H1 (cell line): ENCODE data around the gene DOCK10. TPM values are rescaled to one million over a fixed set of nuclear protein-coding genes. Genes with fewer than 3 reads are reported as not detected.

Experiments
- CTCF ChIA-PET: fragments of 300-600 bp; sonication (Branson Sonifier 250); formaldehyde crosslinking; loops from one replicate; lab custom pipeline; 2021; ENCODE audit not compliant: partially characterized antibody; lab: Charles Lee
- POLR2A ChIA-PET: fragments of 300-600 bp; sonication (Branson Sonifier 250); formaldehyde crosslinking; loops from one replicate; lab custom pipeline; 2021; ENCODE audit warnings: inconsistent platforms; ENCODE audit not compliant: partially characterized antibody; lab: Charles Lee
- DNase-seq, 2 experiments: peaks; one replicate each; pipeline versions ENCODE4 v3.0.0 to v3.0.0-alpha.2; 2010 to 2022; ENCODE audit warnings: low spot score in 2 of 2, low read depth in 1 of 2, mixed read lengths in 1 of 2
- FAIRE-seq: peaks from 2 replicates; lab custom pipeline; 2011; peaks lifted over from hg19 to GRCh38; lab: Jason Lieb, UNC
- H2AFZ ChIP-seq: 2 replicates; pipeline ENCODE4 v1.8.1; 2012; ENCODE audit warnings: low read length, inconsistent platforms
- H2AK5ac ChIP-seq: 2 replicates; pipeline ENCODE4 v1.6.1; 2013; ENCODE audit warnings: low read depth, low read length
- H2BK120ac ChIP-seq: replicated peaks from 2 replicates; pipeline ENCODE3; 2013; ENCODE audit warnings: low read depth, low read length, inconsistent platforms
- H2BK12ac ChIP-seq: 2 replicates; pipeline ENCODE4 v1.6.1; 2013; ENCODE audit warnings: low read depth, low read length
- H2BK15ac ChIP-seq: 2 replicates; pipeline ENCODE4 v1.6.1; 2013; ENCODE audit warnings: low read length
- H2BK20ac ChIP-seq: 2 replicates; pipeline ENCODE4 v1.6.1; 2013; ENCODE audit warnings: low read length
- H2BK5ac ChIP-seq: 2 replicates; pipeline ENCODE4 v1.6.1; 2013; ENCODE audit warnings: low read depth, low read length
- H3K14ac ChIP-seq: 2 replicates; pipeline ENCODE4 v1.6.1; 2013; ENCODE audit warnings: inconsistent platforms; ENCODE audit not compliant: insufficient read length
- H3K18ac ChIP-seq: 2 replicates; pipeline ENCODE4 v1.6.1; 2013; ENCODE audit warnings: low read length; ENCODE audit errors: extremely low read depth
- H3K23ac ChIP-seq: 2 replicates; pipeline ENCODE4 v1.6.1; 2013; ENCODE audit warnings: inconsistent platforms; ENCODE audit not compliant: insufficient read length
- H3K23me2 ChIP-seq: 2 replicates; pipeline ENCODE4 v1.6.1; 2013; ENCODE audit warnings: low read depth, low read length
- H3K27ac ChIP-seq: 2 replicates; pipeline ENCODE4 v1.6.1; 2011; ENCODE audit warnings: low read depth, low read length, inconsistent platforms
- H3K27me3 ChIP-seq, 4 experiments: replicated peaks in 1 of 4; 1 replicate in 1 of 4; 2 replicates in 3 of 4; pipeline versions ENCODE4 v1.6.1 to v1.8.1; 2011 to 2013; ENCODE audit warnings: low read length in 3 of 4, mild to moderate bottlenecking in 3 of 4, inconsistent platforms in 2 of 4, mixed read lengths in 2 of 4, moderate library complexity in 1 of 4; ENCODE audit not compliant: control insufficient read depth in 3 of 4, insufficient read depth in 3 of 4; ENCODE audit errors: extremely low read depth in 1 of 4
- H3K36me3 ChIP-seq, 4 experiments: 2 replicates each; pipeline versions ENCODE4 v1.6.1 to v1.8.1; 2011 to 2013; ENCODE audit warnings: mild to moderate bottlenecking in 4 of 4, low read length in 3 of 4, moderate library complexity in 2 of 4, control low read depth in 1 of 4, inconsistent platforms in 1 of 4; ENCODE audit not compliant: insufficient read depth in 4 of 4, control insufficient read depth in 2 of 4
- H3K4ac ChIP-seq: replicated peaks from 2 replicates; pipeline ENCODE3; 2013; ENCODE audit warnings: low read length, low read depth, mixed read lengths, inconsistent platforms; ENCODE audit not compliant: insufficient read length
- H3K4me1 ChIP-seq, 4 experiments: replicated peaks in 1 of 4; 1 replicate in 1 of 4; 2 replicates in 3 of 4; pipeline versions ENCODE4 v1.6.1 to v1.8.1; 2011 to 2013; ENCODE audit warnings: low read length in 3 of 4, inconsistent platforms in 2 of 4, mixed read lengths in 1 of 4; ENCODE audit not compliant: insufficient read depth in 4 of 4, control insufficient read depth in 3 of 4
- H3K4me2 ChIP-seq, 2 experiments: 2 replicates each; pipeline versions ENCODE4 v1.6.1 to v1.8.1; 2011 to 2013; ENCODE audit warnings: low read depth in 2 of 2, low read length in 2 of 2, control low read depth in 1 of 2, inconsistent platforms in 1 of 2, mild to moderate bottlenecking in 1 of 2; ENCODE audit not compliant: insufficient read depth in 1 of 2
- H3K4me3 ChIP-seq, 4 experiments: fragments of 200-600, 300-600 bp in 1 of 4; sonication (generic), shearing (Covaris generic), sonication (Bioruptor Twin) in 1 of 4; 2 replicates each; pipeline versions ENCODE4 v1.5.1 to v1.8.1; 2011 to 2016; ENCODE audit warnings: low read length in 4 of 4, low read depth in 3 of 4, control low read depth in 2 of 4, inconsistent platforms in 2 of 4, mild to moderate bottlenecking in 2 of 4, mixed read lengths in 1 of 4, moderate library complexity in 1 of 4; ENCODE audit not compliant: insufficient read depth in 2 of 4; ENCODE audit errors: extremely low read depth in 1 of 4
- H3K56ac ChIP-seq: replicated peaks from 2 replicates; pipeline ENCODE3; 2013; ENCODE audit warnings: low read depth, mild to moderate bottlenecking, mixed read lengths, low read length, inconsistent platforms; ENCODE audit not compliant: insufficient read length
- H3K79me1 ChIP-seq: 2 replicates; pipeline ENCODE4 v1.6.1; 2013; ENCODE audit warnings: low read depth, low read length, control low read depth
- H3K79me2 ChIP-seq, 2 experiments: 2 replicates each; pipeline versions ENCODE4 v1.6.1 to v1.8.1; 2012 to 2013; ENCODE audit warnings: low read length in 2 of 2, mild to moderate bottlenecking in 2 of 2, inconsistent platforms in 1 of 2; ENCODE audit not compliant: insufficient read depth in 2 of 2, control insufficient read depth in 1 of 2
- H3K9ac ChIP-seq, 4 experiments: replicated peaks in 1 of 4; 1 replicate in 1 of 4; 2 replicates in 3 of 4; pipeline versions ENCODE4 v1.6.1 to v1.8.1; 2011 to 2013; ENCODE audit warnings: low read depth in 3 of 4, low read length in 3 of 4, control low read depth in 2 of 4, mild to moderate bottlenecking in 2 of 4, moderate library complexity in 2 of 4, inconsistent platforms in 1 of 4; ENCODE audit errors: extremely low read depth in 1 of 4
- H3K9me3 ChIP-seq, 2 experiments: 2 replicates each; pipeline versions ENCODE4 v1.6.1 to v1.8.1; 2012 to 2013; ENCODE audit warnings: mild to moderate bottlenecking in 2 of 2, moderate library complexity in 2 of 2, control low read depth in 1 of 2, inconsistent platforms in 1 of 2, low read depth in 1 of 2, low read length in 1 of 2, mixed read lengths in 1 of 2; ENCODE audit not compliant: insufficient read depth in 2 of 2
- H4K20me1 ChIP-seq, 2 experiments: replicated peaks in 1 of 2; 2 replicates each; pipeline versions ENCODE3 to v1.8.1; 2011 to 2013; ENCODE audit warnings: inconsistent platforms in 2 of 2, low read length in 2 of 2, mild to moderate bottlenecking in 1 of 2; ENCODE audit not compliant: insufficient read depth in 2 of 2, control insufficient read depth in 1 of 2
- H4K5ac ChIP-seq: 2 replicates; pipeline ENCODE4 v1.6.1; 2013; ENCODE audit warnings: low read length, low read depth, mixed read lengths, inconsistent platforms; ENCODE audit not compliant: insufficient read length
- H4K8ac ChIP-seq: 2 replicates; pipeline ENCODE4 v1.8.0; 2013; ENCODE audit warnings: mild to moderate bottlenecking, moderate library complexity, low read length, inconsistent platforms; ENCODE audit not compliant: insufficient read depth; ENCODE audit errors: extremely low read depth
- H4K91ac ChIP-seq: replicated peaks from 2 replicates; pipeline ENCODE3; 2013; ENCODE audit warnings: low read length, mixed read lengths, inconsistent platforms; ENCODE audit not compliant: insufficient read length
- KDM5A ChIP-seq: fragments of 200-600 bp; IDR thresholded peaks from 2 replicates; pipeline ENCODE4 v1.7.1; 2012; ENCODE audit warnings: mild to moderate bottlenecking, low read length, inconsistent platforms, mixed read lengths
- WGBS, 2 experiments: shearing (Covaris generic) in 1 of 2; methylation state at CpG; one replicate each; pipeline versions ENCODE4 v1.1.6 to v1.1.7; 2013 to 2015; ENCODE audit warnings: low lambda C conversion rate in 2 of 2, mixed read lengths in 2 of 2, inconsistent platforms in 1 of 2, low coverage in 1 of 2, missing lambda C conversion rate in 1 of 2; ENCODE audit not compliant: insufficient replicate concordance in 2 of 2, insufficient coverage in 1 of 2, insufficient read length in 1 of 2; ENCODE audit errors: extremely low coverage in 1 of 2, missing lambda C conversion rate in 1 of 2; 5-methylcytosine and 5-hydroxymethylcytosine counted together
- polyA plus RNA-seq, 7 experiments: library from polyadenylated mRNA; depleted of rRNA in 3 of 7; stranded (reverse) in 5 of 7; unstranded in 2 of 7; fragments of >200 nt in 5 of 7; fragments of 200-250 nt in 2 of 7; gene quantifications; 1 replicate in 5 of 7; 2 replicates in 1 of 7; 4 replicates in 1 of 7; pipeline versions ENCODE4 v1.2.1 to v1.2.3, GENCODE V29; 2011 to 2013; ENCODE audit warnings: missing spikeins in 2 of 7, mixed read lengths in 2 of 7
- total RNA-seq: library from RNA; stranded (reverse); fragmentation: NEBNext Ultra II Directional; extraction: Animal tissue kit (Norgen Biotek cat#: 25700); gene quantifications from 2 replicates; pipeline ENCODE4 v1.2.1, GENCODE V29; 2021

Gene DOCK10
- total and polyA plus RNA-seq, 2 of the 8 experiments (the other 6 are each of a cell fraction or from before 2014, with no cell fraction given): 0.33 to 1.6 TPM

GRCh38 chr2:224861266-224861665 is 181.0 kb downstream of the DOCK10 start:
- H3K4me2 ChIP-seq: no peak overlapping the region
- H2BK5ac ChIP-seq: no peak overlapping the region
- no peak overlapping the region for H2BK20ac ChIP-seq
- H3K79me1 ChIP-seq: no peaks in the 10 kb centered on the region
- no peaks in the 10 kb centered on the region for H3K9me3 ChIP-seq
- H3K36me3 ChIP-seq: no peaks in the 10 kb centered on the region
- no peak overlapping the region for H3K23ac ChIP-seq
- no peak overlapping the region for H2AK5ac ChIP-seq
- 92% methylated on average over 4 of the region's 4 CpGs; no CpG with 5 or more reads in 1 of the 2 experiments for WGBS, 2 experiments
- H2BK120ac ChIP-seq: no peak overlapping the region
- H2BK12ac ChIP-seq: no peak overlapping the region
- H3K27me3 ChIP-seq: no peaks in the 10 kb centered on the region
- no peak overlapping the region for H2BK15ac ChIP-seq
- H4K5ac ChIP-seq: no peak overlapping the region
- no peak overlapping the region for H3K4me3 ChIP-seq
- no peak overlapping the region for H3K14ac ChIP-seq
- H3K56ac ChIP-seq: no peak overlapping the region
- DNase-seq (no peak), FAIRE-seq (no peak)
- H2AFZ ChIP-seq: no peak overlapping the region
- H3K4ac ChIP-seq: no peak overlapping the region
- no peaks in the 10 kb centered on the region for H3K23me2 ChIP-seq
- no peaks in the 10 kb centered on the region for H4K20me1 ChIP-seq
- H3K4me1 ChIP-seq: no peaks in the 10 kb centered on the region
- H3K79me2 ChIP-seq: no peaks in the 10 kb centered on the region
- ChIA-PET POLR2A (no interaction called here), CTCF (interaction anchor here (0.6 kb wide), 1 partner anchor 70 kb away, joined by 3 read pairs; no protein-coding TSS in a partner anchor)
- no peak overlapping the region for H3K18ac ChIP-seq
- no peak overlapping the region for H3K9ac ChIP-seq
- H3K27ac ChIP-seq: no peak overlapping the region
- H4K8ac ChIP-seq: no peak overlapping the region
- H4K91ac ChIP-seq: no peak overlapping the region
- TF ChIP-seq KDM5A: no peak
